A549 (cell line): ENCODE data around the gene ANKS1B. TPM values are rescaled to one million over a fixed set of nuclear protein-coding genes. Genes with fewer than 3 reads are reported as not detected.

Source experiments
- ATAC-seq, 2 experiments: fragments of 200-7000 bp in 1 of 2; fragments of >200 bp in 1 of 2; cut with Nextera tagmentation in 1 of 2; cut with Tn5 transposase in 1 of 2; 3 replicates each; pipeline versions ENCODE4 v1.8.0 to v1.9.1; 2018 to 2020; ENCODE audit warnings: mild to moderate bottlenecking in 1 of 2, moderate library complexity in 1 of 2
- CTCF ChIA-PET: fragments of 300-600 bp; sonication (Branson Sonifier 250); formaldehyde crosslinking; extraction: SDS; loops from one replicate; lab custom pipeline; 2021; ENCODE audit warnings: antibody characterized with exemption, inconsistent platforms; lab: Yijun Ruan, JAX
- POLR2A ChIA-PET: fragments of 350-600 bp; formaldehyde crosslinking; extraction: SDS; loops from one replicate; lab custom pipeline; 2021; ENCODE audit warnings: antibody characterized with exemption, inconsistent platforms; lab: Yijun Ruan, JAX
- DNase-seq, 2 experiments: peaks; one replicate each; pipeline versions ENCODE4 v3.0.0 to v3.0.0-alpha.2; 2011 to 2016; ENCODE audit warnings: low read depth in 1 of 2, low spot score in 1 of 2
- FAIRE-seq: peaks from 2 replicates; lab custom pipeline; 2011; peaks lifted over from hg19 to GRCh38; lab: Jason Lieb, UNC
- H3K27ac ChIP-seq, 2 experiments: fragments of >200 bp; sonication (Bioruptor Twin); formaldehyde crosslinking; 3 replicates each; pipeline ENCODE4 v1.5.1; 2016 to 2017
- H3K4me1 ChIP-seq: fragments of >200 bp; sonication (Bioruptor Twin); formaldehyde crosslinking; 3 replicates; pipeline ENCODE4 v1.6.1; 2016
- H3K4me2 ChIP-seq: fragments of >200 bp; sonication (Bioruptor Twin); formaldehyde crosslinking; 3 replicates; pipeline ENCODE4 v1.6.1; 2016
- H3K4me3 ChIP-seq: fragments of >200 bp; sonication (Bioruptor Twin); formaldehyde crosslinking; 3 replicates; pipeline ENCODE4 v1.5.1; 2016
- H3K9me3 ChIP-seq: fragments of >200 bp; sonication (Bioruptor Twin); formaldehyde crosslinking; 3 replicates; pipeline ENCODE4 v1.6.1; 2016
- CEBPB ChIP-seq, 2 experiments: fragments of >200 bp in 1 of 2; sonication (Bioruptor Twin) in 1 of 2; formaldehyde crosslinking in 1 of 2; IDR thresholded peaks; 2 replicates each; pipeline ENCODE4 v1.6.1; 2012 to 2016
- CHD4 ChIP-seq: fragments of 200-600 bp; sonication (generic); IDR thresholded peaks from 2 replicates; pipeline ENCODE4 v1.6.1; 2016; ENCODE audit warnings: antibody characterized with exemption, mild to moderate bottlenecking, borderline replicate concordance
- FOSB ChIP-seq: fragments of 250-450 bp; sonication (Bioruptor Pico); IDR thresholded peaks from 2 replicates; pipeline ENCODE4 v1.5.0; 2020; ENCODE audit warnings: mild to moderate bottlenecking, moderate library complexity
- FOSL2 ChIP-seq, 2 experiments: fragments of 450-650 bp in 1 of 2; fragments of >200 bp in 1 of 2; sonication (Bioruptor Twin) in 1 of 2; formaldehyde crosslinking; IDR thresholded peaks; 2 replicates each; pipeline versions ENCODE4 v1.5.0 to v1.6.1; 2016 to 2020; ENCODE audit warnings: mild to moderate bottlenecking in 1 of 2, moderate library complexity in 1 of 2
- GATA3 ChIP-seq: IDR thresholded peaks from 2 replicates; pipeline ENCODE4 v1.6.1; 2012; ENCODE audit warnings: borderline replicate concordance
- HEYL ChIP-seq: fragments of 250-450 bp; sonication (Bioruptor Pico); IDR thresholded peaks from 2 replicates; pipeline ENCODE4 v1.8.0; 2021; ENCODE audit warnings: mild to moderate bottlenecking, moderate library complexity
- HOXB13 ChIP-seq: fragments of 250-450 bp; sonication (Bioruptor Pico); IDR thresholded peaks from 2 replicates; pipeline ENCODE4 v1.5.0; 2020; ENCODE audit warnings: low read depth, mild to moderate bottlenecking, moderate library complexity
- JUNB ChIP-seq: fragments of >200 bp; sonication (Bioruptor Twin); formaldehyde crosslinking; IDR thresholded peaks from 2 replicates; pipeline ENCODE4 v1.6.1; 2016
- MYC ChIP-seq: IDR thresholded peaks from 2 replicates; pipeline ENCODE4 v1.6.1; 2012; ENCODE audit warnings: mild to moderate bottlenecking, inconsistent platforms, low read length, improper control_type of control experiment, borderline replicate concordance
- NFE2L2 ChIP-seq: fragments of 150-350 bp; conservative IDR thresholded peaks from 2 replicates; pipeline ENCODE4 v1.6.1; 2014; ENCODE audit warnings: low read length
- NR3C1 ChIP-seq: fragments of >200 bp; sonication (Bioruptor Twin); formaldehyde crosslinking; IDR thresholded peaks from 3 replicates; pipeline ENCODE4 v1.6.1; 2017
- RCOR1 ChIP-seq: fragments of 150-350 bp; IDR thresholded peaks from 2 replicates; pipeline ENCODE4 v1.6.1; 2014; ENCODE audit warnings: antibody characterized with exemption, low read length, low read depth
- SMC3 ChIP-seq: fragments of >200 bp; sonication (Bioruptor Twin); formaldehyde crosslinking; IDR thresholded peaks from 3 replicates; pipeline ENCODE4 v1.6.1; 2018; ENCODE audit warnings: inconsistent platforms
- TP53 ChIP-seq: fragments of 250-450 bp; sonication (Bioruptor Pico); IDR thresholded peaks from 2 replicates; pipeline ENCODE4 v1.5.0; 2021; ENCODE audit warnings: mild to moderate bottlenecking, moderate library complexity
- USF2 ChIP-seq: fragments of 450-650 bp; IDR thresholded peaks from 2 replicates; pipeline ENCODE4 v1.6.1; 2014; ENCODE audit warnings: antibody characterized with exemption
- ZFP36 ChIP-seq: fragments of 450-650 bp; IDR thresholded peaks from 2 replicates; pipeline ENCODE4 v1.6.1; 2014; ENCODE audit warnings: borderline replicate concordance; ENCODE audit not compliant: partially characterized antibody
- WGBS: methylation state at CpG from one replicate; pipeline ENCODE4 v1.1.6; 2017; ENCODE audit errors: missing lambda C conversion rate; 5-methylcytosine and 5-hydroxymethylcytosine counted together
- polyA plus RNA-seq, 4 experiments: library from polyadenylated mRNA; depleted of rRNA in 3 of 4; stranded (reverse); fragments of >200 nt; fragmentation: RNase III in 1 of 4; extraction: RNeasy Plus Mini Kit Qiagen cat#74134 plus additional on column Dnase treatment in 1 of 4; gene quantifications; 2 replicates in 3 of 4; 3 replicates in 1 of 4; pipeline ENCODE4 v1.2.3, GENCODE V29; 2011 to 2017
- TF ChIP-seq, protein P1 (sequence below): fragments of >200 bp; sonication (Bioruptor Twin); formaldehyde crosslinking; IDR thresholded peaks from 3 replicates; pipeline ENCODE4 v1.5.1; 2016

Gene ANKS1B
- polyA plus RNA-seq, 2 of the 4 experiments (the other 2 are of a cell fraction), result 1.5 to 2.2 TPM

GRCh38 chr12:99087278-99087677 lies 897.5 kb downstream of the ANKS1B start:
- H3K4me2 ChIP-seq, result no peak overlapping the region
- no peak for DNase-seq
- TF ChIP-seq HEYL (CRISPR knock-in tag) (no peak), FOSL2 (IDR thresholded peaks at IDR 0.05) (no peak), FOSL2 (CRISPR knock-in tag; IDR thresholded peaks at IDR 0.05) (no peak), CHD4 (no peak), SMC3 (no peak), HOXB13 (CRISPR knock-in tag) (no peak), NFE2L2 (no peak), JUNB (no peak), NR3C1 (no peak)
- TF ChIP-seq, all 56 proteins: peak for 0
- no peaks in the 10 kb centered on the region for H3K9me3 ChIP-seq
- POLR2A ChIA-PET, result no interaction called here
- 12% methylated on average over 5 of the region's 5 CpGs for WGBS
- no peak overlapping the region for H3K27ac ChIP-seq
- H3K4me3 ChIP-seq, result no peak overlapping the region
- ATAC-seq (no peak), FAIRE-seq (no peak)
- CTCF ChIA-PET, result no interaction called here
- H3K4me1 ChIP-seq, result no peaks in the 10 kb centered on the region

DNA sequence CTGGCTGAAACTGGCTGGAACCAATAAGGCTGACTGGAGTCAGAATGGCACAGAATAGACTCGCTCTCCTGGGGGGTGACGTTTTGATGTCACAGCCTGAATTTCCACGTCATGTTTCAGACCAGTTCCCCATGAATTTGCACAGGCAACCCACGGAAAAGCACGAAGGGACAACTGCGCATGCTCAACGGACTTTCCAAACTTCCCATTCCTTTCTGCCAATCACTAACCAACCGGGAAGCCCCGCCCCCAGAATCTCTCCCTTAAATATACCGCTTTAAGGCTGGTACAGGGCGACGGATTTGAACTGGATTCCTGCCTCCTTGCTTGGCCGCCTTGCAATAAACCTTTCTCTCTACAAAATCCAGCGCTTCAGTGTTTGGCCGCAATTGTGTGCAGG lies 904.9 kb downstream of the ANKS1B start:
- H3K4me3 ChIP-seq, result no peak overlapping the region
- ATAC-seq, result no peak
- ChIA-PET CTCF (no interaction called here), POLR2A (no interaction called here)
- WGBS, result 36% methylated on average over 15 of the region's 15 CpGs
- no peak for TF ChIP-seq GATA3
- no peak for TF ChIP-seq NR3C1
- TF ChIP-seq, protein P1, sequence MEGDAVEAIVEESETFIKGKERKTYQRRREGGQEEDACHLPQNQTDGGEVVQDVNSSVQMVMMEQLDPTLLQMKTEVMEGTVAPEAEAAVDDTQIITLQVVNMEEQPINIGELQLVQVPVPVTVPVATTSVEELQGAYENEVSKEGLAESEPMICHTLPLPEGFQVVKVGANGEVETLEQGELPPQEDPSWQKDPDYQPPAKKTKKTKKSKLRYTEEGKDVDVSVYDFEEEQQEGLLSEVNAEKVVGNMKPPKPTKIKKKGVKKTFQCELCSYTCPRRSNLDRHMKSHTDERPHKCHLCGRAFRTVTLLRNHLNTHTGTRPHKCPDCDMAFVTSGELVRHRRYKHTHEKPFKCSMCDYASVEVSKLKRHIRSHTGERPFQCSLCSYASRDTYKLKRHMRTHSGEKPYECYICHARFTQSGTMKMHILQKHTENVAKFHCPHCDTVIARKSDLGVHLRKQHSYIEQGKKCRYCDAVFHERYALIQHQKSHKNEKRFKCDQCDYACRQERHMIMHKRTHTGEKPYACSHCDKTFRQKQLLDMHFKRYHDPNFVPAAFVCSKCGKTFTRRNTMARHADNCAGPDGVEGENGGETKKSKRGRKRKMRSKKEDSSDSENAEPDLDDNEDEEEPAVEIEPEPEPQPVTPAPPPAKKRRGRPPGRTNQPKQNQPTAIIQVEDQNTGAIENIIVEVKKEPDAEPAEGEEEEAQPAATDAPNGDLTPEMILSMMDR, result no peak
- TF ChIP-seq CHD4, result no peak
- no peak for TF ChIP-seq MYC
- no peak for TF ChIP-seq TP53 (CRISPR knock-in tag)
- TF ChIP-seq RCOR1, result no peak
- TF ChIP-seq ZFP36, result no peak
- no peak for TF ChIP-seq SMC3
- TF ChIP-seq USF2, result no peak
- no peak for DNase-seq
- H3K4me2 ChIP-seq, result no peak overlapping the region
- FAIRE-seq, result no peak
- no peaks in the 10 kb centered on the region for H3K9me3 ChIP-seq
- H3K4me1 ChIP-seq, result no peaks in the 10 kb centered on the region
- H3K27ac ChIP-seq, result no peak overlapping the region

DNA sequence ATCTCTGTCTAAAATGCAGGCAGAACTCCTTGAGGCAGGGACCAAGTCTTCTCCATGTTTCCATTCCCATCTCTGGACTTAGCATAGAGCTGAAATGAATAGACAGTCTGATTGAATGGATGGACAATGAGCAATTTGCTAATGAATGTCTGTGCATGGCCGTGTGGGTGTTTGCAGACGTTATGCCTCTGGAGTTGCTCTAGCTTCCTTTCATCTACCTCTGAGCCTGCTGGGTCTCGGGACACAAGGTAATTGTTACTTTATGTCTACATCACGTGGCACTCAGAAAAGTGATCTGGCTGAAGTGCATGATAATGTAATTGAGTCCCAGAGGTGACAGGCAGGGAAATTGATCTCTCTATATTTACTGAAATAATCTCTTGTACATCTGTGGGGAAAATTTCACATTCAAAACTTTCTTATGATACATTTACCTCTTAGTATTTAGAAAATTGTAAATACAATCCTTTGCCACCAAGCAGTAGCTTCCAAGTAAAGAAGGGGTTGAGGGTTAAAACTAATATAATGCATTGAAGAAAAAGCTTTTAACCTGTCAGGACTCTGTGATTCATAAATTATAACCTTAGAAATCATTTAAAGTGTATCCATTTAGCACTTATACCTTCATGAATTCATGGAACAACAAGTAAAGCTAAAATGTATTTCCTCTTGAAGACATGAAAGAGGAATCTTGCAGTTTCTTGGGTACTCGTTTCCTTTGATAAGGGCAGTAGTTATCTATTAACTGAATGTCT lies 915.6 kb downstream of the ANKS1B start:
- no peak for DNase-seq
- H3K9me3 ChIP-seq, result no peaks in the 10 kb centered on the region
- FAIRE-seq, result no peak
- H3K4me2 ChIP-seq, result no peak overlapping the region
- TF ChIP-seq CEBPB (IDR thresholded peaks at IDR 0.05) (no peak), MYC (no peak), FOSB (no peak)
- no peak overlapping the region for H3K4me3 ChIP-seq
- H3K27ac ChIP-seq, result no peak overlapping the region
- ATAC-seq, result no peak
- ChIA-PET CTCF (no interaction called here), POLR2A (no interaction called here)
- H3K4me1 ChIP-seq, result no peaks in the 10 kb centered on the region
- WGBS, result under 1% methylated on average over 5 of the region's 5 CpGs
